ENCODE results near the gene ZNF532. TPM values are rescaled to one million over a fixed set of nuclear protein-coding genes. Genes with fewer than 3 reads are reported as not detected.

Gene ZNF532
- total RNA-seq, 1 experiment from 2014 or later = 258 TPM

- Histone ChIP-seq H3K18ac (ENCODE audit: insufficient read length, low read depth, low read length) (no peak overlapping the region), H2BK120ac (ENCODE audit: low read depth, low read length, poor library complexity, severe bottlenecking) (no peak overlapping the region), H3K4ac (ENCODE audit: low read depth, low read length) (no peak overlapping the region), H3K4me1 (ENCODE audit: insufficient read depth, low read length) (no peaks in the 10 kb centered on the region; the same call in 1 of the 2 replicates), H3K9me3 (ENCODE audit: control insufficient read depth, low read depth, low read length) (no peaks in the 10 kb centered on the region), H4K20me1 (ENCODE audit: control insufficient read depth, insufficient read depth, insufficient read length) (no peaks in the 10 kb centered on the region), H3K79me1 (ENCODE audit: insufficient read depth, low read depth, low read length, poor library complexity, severe bottlenecking) (peaks cover 7% of the 10 kb centered on the region), H3K79me2 (ENCODE audit: insufficient read depth, low read length) (peaks cover 48% of the 10 kb centered on the region), H2BK5ac (ENCODE audit: insufficient read length, low read length) (no peak overlapping the region), H3K4me2 (ENCODE audit: insufficient read depth, insufficient read length, low read length) (no peak overlapping the region), H3K9ac (ENCODE audit: extremely low read depth, insufficient read length, low read length) (no peak overlapping the region), H3T11ph (ENCODE audit: low read length) (no peak overlapping the region), H4K8ac (replicated peaks; ENCODE audit: insufficient read length, low read depth, low read length) (no peak overlapping the region), H3K23me2 (ENCODE audit: insufficient read length, low read depth, low read length, poor library complexity, severe bottlenecking) (no peaks in the 10 kb centered on the region), H4K5ac (ENCODE audit: insufficient read length, low read depth, low read length) (no peak overlapping the region), H4K91ac (ENCODE audit: insufficient read length, low read depth, low read length) (no peak overlapping the region), H3K14ac (ENCODE audit: insufficient read depth, low read length) (no peak overlapping the region), H2BK20ac (ENCODE audit: low read depth, low read length, poor library complexity, severe bottlenecking) (no peak overlapping the region), H3K23ac (ENCODE audit: insufficient read length, low read depth, low read length) (no peak overlapping the region), H2AFZ (ENCODE audit: low read length) (no peak overlapping the region), H2BK12ac (ENCODE audit: insufficient read length, low read depth, low read length) (no peak overlapping the region), H3K56ac (ENCODE audit: insufficient read length, low read depth, low read length) (no peak overlapping the region), H3K27ac (ENCODE audit: insufficient read length, low read depth, low read length) (no peak overlapping the region), H2AK5ac (ENCODE audit: insufficient read length, low read length) (no peak overlapping the region), H3K27me3 (ENCODE audit: insufficient read depth, low read length) (no peaks in the 10 kb centered on the region), H2BK15ac (ENCODE audit: low read depth, low read length) (no peak overlapping the region)
- Mint-ChIP-seq H3K36me3 (ENCODE audit: insufficient read depth in 1 of 3, low read depth in 3 of 3) (peaks cover 43 to 88% (median 71%) of the 10 kb centered on the region in 3 experiments; a peak in 6 of 7 replicates), H3K27me3 (ENCODE audit: low read depth) (no peaks in the 10 kb centered on the region), H3K4me1 (peaks cover 23 to 26% of the 10 kb centered on the region in 2 experiments), H3K9me3 (no peaks in the 10 kb centered on the region; a peak in 1 of 5 replicates), H3K27ac (peak overlapping the region in 1 of 3 experiments; percentile 86; a peak in 1 of 7 replicates), H3K4me3 (no peak overlapping the region)
- WGBS (ENCODE audit: extremely low coverage, insufficient read length, low lambda C conversion rate) = no CpG with 5 or more reads among the region's 5 CpGs
- no peak for DNase-seq
- TF ChIP-seq CTCF (conservative IDR thresholded peaks at IDR 0.05) = no peak
Measured at GRCh38 chr18:58884680-58885079, 20.0 kb downstream of the ZNF532 start.

All from H9 (cell line).